Keratinocyte (primary cell): Measurements from ENCODE around the gene NUMBL. TPM values are rescaled to one million over a fixed set of nuclear protein-coding genes. Genes with fewer than 3 reads are reported as not detected.
A peak's percentile ranks its signal among the peaks of the same experiment; 100 is the strongest.

Experiments used
- DNase-seq: peaks from one replicate; pipeline ENCODE4 v3.0.0-alpha.2; 2011; ENCODE audit warnings: low read depth, missing footprints, low spot score
- FAIRE-seq: peaks from 2 replicates; lab custom pipeline; 2011; peaks lifted over from hg19 to GRCh38; lab: Jason Lieb, UNC
- H2AFZ ChIP-seq: 2 replicates; pipeline ENCODE4 v1.6.0; 2012; ENCODE audit warnings: low read length, control low read depth, inconsistent platforms; ENCODE audit not compliant: control insufficient read depth
- H3K27ac ChIP-seq: 2 replicates; pipeline ENCODE4 v1.5.1; 2011; ENCODE audit warnings: low read length; ENCODE audit not compliant: control insufficient read depth, insufficient read depth
- H3K27me3 ChIP-seq: 3 replicates; pipeline ENCODE4 v1.6.0; 2011; ENCODE audit warnings: low read length; ENCODE audit not compliant: control insufficient read depth, insufficient read depth; ENCODE audit errors: extremely low read depth
- H3K36me3 ChIP-seq, 2 experiments: 2 replicates in 1 of 2; 3 replicates in 1 of 2; pipeline ENCODE4 v1.5.1; 2011; ENCODE audit warnings: low read length in 2 of 2, mild to moderate bottlenecking in 1 of 2; ENCODE audit not compliant: control insufficient read depth in 2 of 2, insufficient read depth in 2 of 2; ENCODE audit errors: extremely low read depth in 1 of 2
- H3K4me1 ChIP-seq: 3 replicates; pipeline ENCODE4 v1.5.1; 2011; ENCODE audit warnings: low read length; ENCODE audit not compliant: control insufficient read depth, insufficient read depth; ENCODE audit errors: extremely low read depth
- H3K4me2 ChIP-seq: 3 replicates; pipeline ENCODE4 v1.6.0; 2011; ENCODE audit warnings: low read depth, low read length; ENCODE audit not compliant: control insufficient read depth, insufficient read depth; ENCODE audit errors: extremely low read depth
- H3K4me3 ChIP-seq, 3 experiments: fragments of 200-600 bp in 1 of 3; sonication (generic) in 1 of 3; 2 replicates in 2 of 3; 3 replicates in 1 of 3; pipeline ENCODE4 v1.5.1; 2011 to 2016; ENCODE audit warnings: low read length in 3 of 3, mild to moderate bottlenecking in 3 of 3, control low read depth in 2 of 3, inconsistent platforms in 1 of 3, low read depth in 1 of 3, mixed read lengths in 1 of 3, mixed run types in 1 of 3, moderate library complexity in 1 of 3; ENCODE audit not compliant: control insufficient read depth in 2 of 3, insufficient read depth in 2 of 3; ENCODE audit errors: extremely low read depth in 1 of 3
- H3K79me2 ChIP-seq: 2 replicates; pipeline ENCODE4 v1.6.0; 2012; ENCODE audit warnings: low read length; ENCODE audit not compliant: control insufficient read depth, insufficient read depth
- H3K9ac ChIP-seq: 3 replicates; pipeline ENCODE4 v1.6.0; 2011; ENCODE audit warnings: low read length; ENCODE audit not compliant: control insufficient read depth, insufficient read depth; ENCODE audit errors: extremely low read depth
- H3K9me1 ChIP-seq: 3 replicates; pipeline ENCODE4 v1.6.0; 2011; ENCODE audit warnings: low read length; ENCODE audit not compliant: control insufficient read depth, insufficient read depth; ENCODE audit errors: extremely low read depth
- H3K9me3 ChIP-seq: 2 replicates; pipeline ENCODE4 v1.5.1; 2012; ENCODE audit warnings: low read depth, low read length; ENCODE audit not compliant: control insufficient read depth
- H4K20me1 ChIP-seq: 3 replicates; pipeline ENCODE4 v1.6.0; 2011; ENCODE audit warnings: low read length; ENCODE audit not compliant: control insufficient read depth, insufficient read depth; ENCODE audit errors: extremely low read depth
- CTCF ChIP-seq, 3 experiments: IDR thresholded peaks in 1 of 3; conservative IDR thresholded peaks in 1 of 3; optimal IDR thresholded peaks in 1 of 3; 2 replicates in 2 of 3; 3 replicates in 1 of 3; pipeline versions ENCODE3 to v1.5.1; 2011; ENCODE audit warnings: low read length in 3 of 3, mild to moderate bottlenecking in 3 of 3, moderate library complexity in 2 of 3, control low read depth in 1 of 3, inconsistent platforms in 1 of 3; ENCODE audit not compliant: insufficient read depth in 2 of 3; ENCODE audit errors: extremely low read depth in 1 of 3
- EZH2 ChIP-seq: IDR thresholded peaks from one replicate; pipeline ENCODE4 v1.6.1; 2012; ENCODE audit warnings: inconsistent platforms, mild to moderate bottlenecking, low read length, moderate library complexity
- dilution Hi-C: fragments of 300-500 bp; cut with MboI; formaldehyde crosslinking; loops from one replicate; pipeline ENCODE4 v1.7.0; 2020; ENCODE audit warnings: low sequenced_read_pairs; ENCODE audit not compliant: extremely low pct_ligation_motif_present
- polyA plus RNA-seq, 5 experiments: library from polyadenylated mRNA; depleted of rRNA in 3 of 5; stranded (reverse) in 3 of 5; stranded (forward) in 1 of 5; unstranded in 1 of 5; fragments of >200 nt; gene quantifications; 1 replicate in 1 of 5; 2 replicates in 3 of 5; 3 replicates in 1 of 5; pipeline versions ENCODE4 v1.2.1 to v1.2.3, GENCODE V29; 2011 to 2012; ENCODE audit warnings: missing spikeins in 2 of 5, low read depth in 1 of 5, low replicate concordance in 1 of 5

The NUMBL gene
- polyA plus RNA-seq, 1 donor (not counting 4 experiments of a cell fraction or from before 2014, with no cell fraction given) = 5.7 TPM

GRCh38 chr19:40721936-40722661 lies 31.6 kb upstream of the NUMBL start:
- dilution Hi-C loops = no loop called here
- no peaks in the 10 kb centered on the region for H3K9me3 ChIP-seq
- no peak overlapping the region for H2AFZ ChIP-seq
- no peak for DNase-seq
- peak overlapping the region; percentile 81 for H3K27ac ChIP-seq
- H4K20me1 ChIP-seq = peaks cover 3% of the 10 kb centered on the region
- H3K27me3 ChIP-seq = no peaks in the 10 kb centered on the region
- peaks cover 2% of the 10 kb centered on the region for H3K9me1 ChIP-seq
- H3K9ac ChIP-seq = peak overlapping the region; percentile 60
- FAIRE-seq = peak; percentile 44
- peak overlapping the region; percentile 1 to 35 (median 19) for H3K4me3 ChIP-seq
- TF ChIP-seq CTCF (optimal IDR thresholded peaks at IDR 0.05 in 1 of 3, IDR thresholded peaks at IDR 0.05 in 1 of 3, conservative IDR thresholded peaks at IDR 0.05 in 1 of 3; ENCODE audit: extremely low read depth in 1 of 3, insufficient read depth in 2 of 3, low read length in 3 of 3) = no peak
- no peak for TF ChIP-seq EZH2
- H3K36me3 ChIP-seq = peaks cover 25 to 29% of the 10 kb centered on the region in 2 experiments
- peak overlapping the region; percentile 70 for H3K4me2 ChIP-seq
- H3K79me2 ChIP-seq = peaks cover 85% of the 10 kb centered on the region
- peaks cover 31% of the 10 kb centered on the region for H3K4me1 ChIP-seq

GRCh38 chr19:40721140-40721486 lies 30.7 kb upstream of the NUMBL start:
- FAIRE-seq (no peak), DNase-seq (no peak)
- Histone ChIP-seq H3K9me3 (no peaks in the 10 kb centered on the region), H4K20me1 (peaks cover 3% of the 10 kb centered on the region), H3K9ac (no peak overlapping the region), H3K27me3 (no peaks in the 10 kb centered on the region), H3K4me2 (peak overlapping the region; percentile 88), H3K9me1 (no peaks in the 10 kb centered on the region), H3K27ac (peak overlapping the region; percentile 100), H3K36me3 (peaks cover 21 to 25% of the 10 kb centered on the region in 2 experiments), H3K4me3 (peak overlapping the region in 2 of 3 experiments; percentile 62 to 69), H3K79me2 (peaks cover 78% of the 10 kb centered on the region), H2AFZ (no peak overlapping the region), H3K4me1 (peaks cover 31% of the 10 kb centered on the region)
- TF ChIP-seq EZH2 (no peak), CTCF (optimal IDR thresholded peaks at IDR 0.05 in 1 of 3, IDR thresholded peaks at IDR 0.05 in 1 of 3, conservative IDR thresholded peaks at IDR 0.05 in 1 of 3; ENCODE audit: extremely low read depth in 1 of 3, insufficient read depth in 2 of 3, low read length in 3 of 3) (no peak)
- dilution Hi-C loops = no loop called here
